Activated CD4-positive, alpha-beta T cell treated with anti-CD3 and anti-CD28 coated beads for 36 hours (primary cell): ENCODE measurements around the gene TBCD. TPM values are rescaled to one million over a fixed set of nuclear protein-coding genes. Genes with fewer than 3 reads are reported as not detected.

Source experiments
- ATAC-seq: fragments of 200-7000 bp; cut with Tn5 transposase; one replicate; pipeline ENCODE4 v1.10.0; 2021; ENCODE audit warnings: mild to moderate bottlenecking, moderate library complexity
- CTCF ChIA-PET: fragments of 350-600 bp; sonication (Branson Sonifier 250); formaldehyde crosslinking; loops from one replicate; lab custom pipeline; 2021; ENCODE audit warnings: antibody characterized with exemption; lab: Charles Lee
- POLR2A ChIA-PET: fragments of 350-600 bp; sonication (Branson Sonifier 250); formaldehyde crosslinking; loops from one replicate; lab custom pipeline; 2021; ENCODE audit warnings: antibody characterized with exemption, inconsistent platforms; lab: Charles Lee
- DNase-seq: peaks from one replicate; pipeline ENCODE4 v3.0.0-alpha.2; 2020
- H3K27ac Mint-ChIP-seq: one replicate; pipeline ENCODE4 v1.8.0; 2021; ENCODE audit warnings: mixed read lengths
- H3K27me3 Mint-ChIP-seq: one replicate; pipeline ENCODE4 v1.8.0; 2021; ENCODE audit warnings: mixed read lengths
- H3K36me3 Mint-ChIP-seq: one replicate; pipeline ENCODE4 v1.8.0; 2021; ENCODE audit warnings: low read depth, mixed read lengths
- H3K4me1 Mint-ChIP-seq: one replicate; pipeline ENCODE4 v1.8.0; 2021; ENCODE audit warnings: mixed read lengths
- H3K4me3 Mint-ChIP-seq: one replicate; pipeline ENCODE4 v1.8.0; 2021; ENCODE audit warnings: mild to moderate bottlenecking, moderate library complexity, mixed read lengths
- H3K9me3 Mint-ChIP-seq: one replicate; pipeline ENCODE4 v1.8.0; 2021; ENCODE audit warnings: low read depth, mixed read lengths
- intact Hi-C, 2 experiments: fragments of 100-400 bp; cut with DNase I in 1 of 2; cut with micrococcal nuclease in 1 of 2; formaldehyde crosslinking; loops; one replicate each; pipeline versions ENCODE4 v1.14.2 to v1.15.1; 2022 to 2024; cut with DNase I, micrococcal nuclease
- total RNA-seq, 2 experiments: library from RNA; stranded (reverse); gene quantifications; one replicate each; pipeline ENCODE4 v1.2.3, GENCODE V29; 2021

The TBCD gene
- total RNA-seq, 2 experiments from 2014 or later, result 83.3 to 97.2 TPM

DNA sequence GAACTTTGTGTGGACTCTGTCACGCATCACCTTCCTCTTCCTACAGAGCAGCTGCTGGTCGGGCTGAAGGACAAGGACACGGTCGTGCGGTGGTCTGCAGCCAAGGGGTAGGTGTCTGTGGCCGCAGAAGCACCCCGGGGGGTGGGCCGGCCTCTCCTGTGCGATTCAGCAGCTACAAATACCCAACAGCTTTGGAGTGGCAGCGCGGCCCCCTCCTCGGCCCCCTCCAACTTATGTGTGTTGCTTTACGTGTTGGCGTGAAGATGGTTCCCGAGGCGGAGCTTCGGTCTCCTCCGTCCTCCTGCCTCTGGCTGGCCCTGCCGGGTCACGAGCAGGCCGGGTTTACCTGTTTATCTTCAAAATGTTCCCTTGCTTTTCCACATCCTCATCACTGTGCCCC, 55.7 kb downstream of the TBCD start:
- DNase-seq (no peak), ATAC-seq (no peak)
- Mint-ChIP-seq H3K36me3 (peaks cover 11% of the 10 kb centered on the region), H3K27ac (no peak overlapping the region), H3K4me3 (no peak overlapping the region), H3K4me1 (no peaks in the 10 kb centered on the region), H3K27me3 (no peaks in the 10 kb centered on the region), H3K9me3 (no peaks in the 10 kb centered on the region)
- intact Hi-C loops, result no loop called here
- POLR2A ChIA-PET, result no interaction called here
- CTCF ChIA-PET, result no interaction called here

- ATAC-seq (no peak), DNase-seq (no peak)
- Mint-ChIP-seq H3K36me3 (peaks cover 14% of the 10 kb centered on the region), H3K9me3 (no peaks in the 10 kb centered on the region), H3K4me3 (no peak overlapping the region), H3K27me3 (no peaks in the 10 kb centered on the region), H3K27ac (no peak overlapping the region), H3K4me1 (no peaks in the 10 kb centered on the region)
- intact Hi-C loops, result no loop called here
- ChIA-PET CTCF (no interaction called here), POLR2A (no interaction called here)
These were observed 56.1 kb downstream of the TBCD start for GRCh38 chr17:82808006-82808405.

DNA sequence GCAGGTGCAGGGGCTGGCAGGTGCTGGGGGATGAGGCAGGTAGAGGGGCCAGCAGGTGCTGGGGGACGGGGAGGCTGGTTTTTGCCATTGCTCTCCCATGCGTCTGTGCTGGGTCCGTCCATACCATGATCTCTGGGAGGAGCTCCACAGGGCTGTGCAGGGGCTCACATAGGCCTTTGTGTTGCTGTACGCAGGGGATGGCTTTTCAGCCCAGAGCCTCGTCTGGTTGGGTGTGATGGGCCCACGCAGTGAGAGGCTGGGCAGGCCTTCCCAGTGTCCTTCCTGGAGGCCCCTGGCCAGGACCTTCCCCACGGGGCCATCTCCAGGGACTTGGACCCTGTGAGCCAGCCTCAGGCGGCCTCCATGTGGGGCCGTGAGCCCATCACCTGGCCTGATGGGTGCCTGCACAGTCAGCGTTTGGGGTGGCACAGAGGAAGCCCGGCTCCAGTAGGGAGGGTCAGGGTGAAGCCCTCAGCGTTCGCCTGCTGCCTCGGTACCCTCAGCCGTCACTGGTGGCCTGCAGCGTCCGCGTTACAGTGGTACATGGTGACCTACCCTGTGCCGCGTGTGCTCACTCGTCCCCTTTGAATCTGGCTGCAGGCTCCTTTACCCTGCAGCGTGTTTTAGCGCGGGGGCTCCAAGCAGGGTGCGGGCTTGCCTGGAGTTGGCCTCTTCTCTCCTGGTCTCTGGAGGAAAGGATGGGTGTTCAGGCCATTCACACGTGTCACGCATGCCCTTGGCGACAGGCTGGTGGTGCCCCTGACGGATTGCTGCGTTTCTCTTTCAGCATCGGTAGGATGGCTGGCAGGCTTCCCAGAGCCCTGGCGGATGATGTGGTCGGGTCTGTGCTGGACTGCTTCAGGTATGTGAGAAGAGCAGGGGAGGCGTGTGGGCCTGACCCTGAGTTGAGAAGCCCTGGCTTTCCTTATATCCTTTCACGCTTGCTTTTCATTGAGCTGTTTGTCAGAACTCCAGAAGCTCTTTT, 57.3 kb downstream of the TBCD start:
- peaks cover 26% of the 10 kb centered on the region for H3K36me3 Mint-ChIP-seq

GRCh38 chr17:82810644-82811430, 59.0 kb downstream of the TBCD start:
- DNase-seq, result no peak
- peaks cover 2% of the 10 kb centered on the region for H3K4me1 Mint-ChIP-seq
- ATAC-seq, result no peak
- H3K36me3 Mint-ChIP-seq, result peaks cover 34% of the 10 kb centered on the region
- intact Hi-C loops, result no loop called here
- no peak overlapping the region for H3K27ac Mint-ChIP-seq
- H3K27me3 Mint-ChIP-seq, result no peaks in the 10 kb centered on the region
- H3K9me3 Mint-ChIP-seq, result no peaks in the 10 kb centered on the region
- no peak overlapping the region for H3K4me3 Mint-ChIP-seq
- CTCF ChIA-PET, result no interaction called here
- POLR2A ChIA-PET, result interaction anchor here (0.6 kb wide), 1 partner anchor 14 kb away, joined by 11 read pairs; no protein-coding TSS in a partner anchor

More for the DNA sequence above, 57.3 kb downstream of the TBCD start:
- ChIA-PET CTCF (interaction anchor here (0.6 kb wide), 1 partner anchor 73 kb away, joined by 3 read pairs; no protein-coding TSS in a partner anchor), POLR2A (interaction anchor here (1.0 kb wide), 1 partner anchor 13 kb away, joined by 5 read pairs; no protein-coding TSS in a partner anchor)
- H3K27ac Mint-ChIP-seq, result no peak overlapping the region
- intact Hi-C loops, result no loop called here
- ATAC-seq, result no peak
- no peaks in the 10 kb centered on the region for H3K4me1 Mint-ChIP-seq
- no peaks in the 10 kb centered on the region for H3K9me3 Mint-ChIP-seq
- H3K4me3 Mint-ChIP-seq, result no peak overlapping the region
- H3K27me3 Mint-ChIP-seq, result no peaks in the 10 kb centered on the region
- no peak for DNase-seq

- peaks cover 36% of the 10 kb centered on the region for H3K36me3 Mint-ChIP-seq
- DNase-seq (no peak), ATAC-seq (no peak)
- ChIA-PET CTCF (no interaction called here), POLR2A (no interaction called here)
- H3K4me1 Mint-ChIP-seq, result peaks cover 2% of the 10 kb centered on the region
- no peaks in the 10 kb centered on the region for H3K27me3 Mint-ChIP-seq
- no peaks in the 10 kb centered on the region for H3K9me3 Mint-ChIP-seq
- no peak overlapping the region for H3K27ac Mint-ChIP-seq
- intact Hi-C loops, result no loop called here
- H3K4me3 Mint-ChIP-seq, result no peak overlapping the region
These were observed 60.2 kb downstream of the TBCD start for GRCh38 chr17:82812058-82812457.

GRCh38 chr17:82812601-82813000, 60.7 kb downstream of the TBCD start:
- H3K9me3 Mint-ChIP-seq, result no peaks in the 10 kb centered on the region
- ATAC-seq (no peak), DNase-seq (no peak)
- no peak overlapping the region for H3K27ac Mint-ChIP-seq
- peaks cover 2% of the 10 kb centered on the region for H3K4me1 Mint-ChIP-seq
- ChIA-PET CTCF (no interaction called here), POLR2A (no interaction called here)
- no peaks in the 10 kb centered on the region for H3K27me3 Mint-ChIP-seq
- intact Hi-C loops, result no loop called here
- H3K36me3 Mint-ChIP-seq, result peaks cover 41% of the 10 kb centered on the region
- no peak overlapping the region for H3K4me3 Mint-ChIP-seq

- ATAC-seq (no peak), DNase-seq (no peak)
- no peaks in the 10 kb centered on the region for H3K27me3 Mint-ChIP-seq
- no peaks in the 10 kb centered on the region for H3K9me3 Mint-ChIP-seq
- H3K4me3 Mint-ChIP-seq, result no peak overlapping the region
- CTCF ChIA-PET, result no interaction called here
- intact Hi-C loops, result no loop called here
- H3K36me3 Mint-ChIP-seq, result peaks cover 50% of the 10 kb centered on the region
- peaks cover 2% of the 10 kb centered on the region for H3K4me1 Mint-ChIP-seq
- POLR2A ChIA-PET, result no interaction called here
- no peak overlapping the region for H3K27ac Mint-ChIP-seq
These were observed 61.6 kb downstream of the TBCD start for GRCh38 chr17:82813299-82814051.

DNA sequence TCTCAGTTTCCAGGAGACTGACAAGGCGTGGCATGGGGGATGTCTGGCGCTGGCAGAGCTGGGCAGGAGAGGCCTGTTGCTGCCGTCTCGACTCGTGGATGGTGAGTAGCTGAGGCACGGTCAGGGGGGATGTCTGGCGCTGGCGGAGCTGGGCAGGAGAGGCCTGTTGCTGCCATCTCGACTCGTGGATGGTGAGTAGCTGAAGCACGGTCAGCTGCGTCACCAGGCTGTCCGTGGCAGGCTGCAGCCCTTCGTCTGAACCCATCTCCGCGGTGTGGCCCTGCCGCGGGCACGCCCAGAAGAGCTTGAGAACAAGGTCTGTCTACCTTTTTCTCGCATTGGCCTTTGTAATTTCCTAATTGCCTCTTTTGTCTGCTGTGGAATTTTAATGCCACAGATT, 63.0 kb downstream of the TBCD start:
- Mint-ChIP-seq H3K9me3 (no peaks in the 10 kb centered on the region), H3K36me3 (peaks cover 63% of the 10 kb centered on the region), H3K4me1 (peaks cover 2% of the 10 kb centered on the region), H3K4me3 (no peak overlapping the region), H3K27ac (no peak overlapping the region), H3K27me3 (no peaks in the 10 kb centered on the region)
- no peak for DNase-seq
- intact Hi-C loops, result no loop called here
- ATAC-seq, result no peak
- ChIA-PET CTCF (no interaction called here), POLR2A (no interaction called here)

DNA sequence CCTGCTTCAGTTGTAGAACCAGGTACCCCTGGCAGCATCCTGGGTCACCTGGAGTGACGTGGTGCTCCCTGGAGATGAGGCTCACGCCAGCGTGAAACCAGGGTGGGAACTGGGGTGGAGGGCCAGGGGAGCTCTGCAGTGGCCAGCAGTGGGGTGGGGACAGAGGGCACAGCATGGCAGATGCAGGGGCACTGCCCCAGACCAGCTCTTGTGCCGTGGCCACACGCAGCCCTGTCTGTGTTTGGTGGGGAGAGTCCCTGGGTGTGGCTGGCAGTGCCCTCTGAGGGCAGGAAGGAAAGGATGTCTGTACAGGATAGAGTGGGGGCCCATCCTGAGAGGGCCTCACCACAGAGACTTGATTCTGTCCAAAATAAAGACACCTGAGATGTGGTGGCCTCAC, 63.5 kb downstream of the TBCD start:
- Mint-ChIP-seq H3K27me3 (no peaks in the 10 kb centered on the region), H3K9me3 (peaks cover 3% of the 10 kb centered on the region), H3K4me3 (no peak overlapping the region), H3K36me3 (peaks cover 68% of the 10 kb centered on the region), H3K4me1 (peaks cover 2% of the 10 kb centered on the region), H3K27ac (no peak overlapping the region)
- ATAC-seq, result no peak
- intact Hi-C loops, result no loop called here
- CTCF ChIA-PET, result no interaction called here
- DNase-seq, result no peak
- POLR2A ChIA-PET, result no interaction called here

DNA sequence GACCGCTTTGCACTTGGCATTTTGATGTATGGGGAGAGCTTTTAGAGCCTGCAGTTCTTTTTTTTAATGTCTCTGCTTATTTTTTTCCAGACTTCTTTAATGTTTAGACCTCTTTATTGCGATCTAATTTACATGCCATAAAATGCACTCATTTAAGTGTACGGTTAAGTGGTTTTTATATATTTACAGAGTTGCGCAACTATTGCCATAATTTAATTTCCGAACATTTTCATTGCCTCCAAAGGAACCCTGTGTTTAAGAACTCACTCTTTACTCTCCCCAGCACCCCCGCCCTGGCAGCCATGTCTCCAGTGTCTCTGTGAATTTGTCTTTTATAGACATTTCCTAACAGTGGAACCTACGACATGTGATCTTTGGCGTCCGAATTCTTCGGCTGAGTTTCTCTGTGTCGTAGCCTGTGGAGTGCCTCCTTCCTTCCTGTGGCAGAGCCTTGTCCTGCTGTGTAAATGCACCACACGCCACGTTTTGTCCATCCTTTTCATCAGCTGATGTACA, 64.0 kb downstream of the TBCD start:
- H3K36me3 Mint-ChIP-seq, result peaks cover 73% of the 10 kb centered on the region

DNA sequence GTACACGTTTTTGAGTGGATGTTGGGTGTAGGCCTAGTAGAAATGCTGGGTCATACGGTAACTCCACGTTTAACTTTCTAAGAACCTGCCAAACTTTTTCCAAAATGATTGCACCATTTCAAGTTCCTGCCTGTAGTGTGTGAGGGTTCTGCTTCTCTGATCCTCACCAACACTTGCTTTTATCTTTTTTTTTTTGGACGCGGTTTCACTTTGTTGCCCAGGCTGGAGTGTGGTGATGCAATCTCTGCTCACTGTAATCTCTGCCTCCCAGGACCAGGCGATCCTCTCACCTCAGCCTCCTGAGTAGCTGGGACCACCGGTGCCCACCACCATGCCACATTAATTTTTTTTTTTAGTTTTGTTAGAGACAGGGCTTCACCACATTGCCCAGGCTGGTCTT, 64.5 kb downstream of the TBCD start:
- H3K4me3 Mint-ChIP-seq, result no peak overlapping the region
- intact Hi-C loops, result no loop called here
- peaks cover 75% of the 10 kb centered on the region for H3K36me3 Mint-ChIP-seq
- no peak for ATAC-seq
- H3K9me3 Mint-ChIP-seq, result peaks cover 6% of the 10 kb centered on the region
- ChIA-PET CTCF (no interaction called here), POLR2A (no interaction called here)
- DNase-seq, result no peak
- H3K4me1 Mint-ChIP-seq, result peaks cover 2% of the 10 kb centered on the region
- H3K27me3 Mint-ChIP-seq, result no peaks in the 10 kb centered on the region
- H3K27ac Mint-ChIP-seq, result no peak overlapping the region

More for the DNA sequence above, 64.0 kb downstream of the TBCD start:
- peaks cover 2% of the 10 kb centered on the region for H3K4me1 Mint-ChIP-seq
- intact Hi-C loops, result no loop called here
- no peak overlapping the region for H3K4me3 Mint-ChIP-seq
- ChIA-PET POLR2A (no interaction called here), CTCF (no interaction called here)
- no peak for DNase-seq
- no peaks in the 10 kb centered on the region for H3K27me3 Mint-ChIP-seq
- peaks cover 6% of the 10 kb centered on the region for H3K9me3 Mint-ChIP-seq
- H3K27ac Mint-ChIP-seq, result no peak overlapping the region
- no peak for ATAC-seq
